ENCODE data around the gene LCE4A. TPM values are rescaled to one million over a fixed set of nuclear protein-coding genes. Genes with fewer than 3 reads are reported as not detected.

LCE4A gene
- total and polyA plus RNA-seq, 5 donors from 2014 or later = not detected

Other genes with a start within 250 kb of the LCE4A start
- not detected for gene LCE5A, start 197.4 kb upstream of the LCE4A start, total RNA-seq
- not detected for gene LCE5A, start 197.4 kb upstream of the LCE4A start, polyA plus RNA-seq
- gene CRCT1, start 193.7 kb upstream of the LCE4A start, total RNA-seq = not detected
- gene CRCT1, start 193.7 kb upstream of the LCE4A start, polyA plus RNA-seq = not detected
- not detected for gene LCE3E, start 141.4 kb upstream of the LCE4A start, total RNA-seq
- gene LCE3E, start 141.4 kb upstream of the LCE4A start, polyA plus RNA-seq = not detected
- not detected for gene LCE3D, start 127.6 kb upstream of the LCE4A start, total RNA-seq
- not detected for gene LCE3D, start 127.6 kb upstream of the LCE4A start, polyA plus RNA-seq
- not detected for gene LCE3C, start 107.9 kb upstream of the LCE4A start, total RNA-seq
- not detected for gene LCE3C, start 107.9 kb upstream of the LCE4A start, polyA plus RNA-seq
- gene LCE3B, start 94.3 kb upstream of the LCE4A start, total RNA-seq = not detected
- not detected for gene LCE3B, start 94.3 kb upstream of the LCE4A start, polyA plus RNA-seq
- gene LCE3A, start 85.1 kb upstream of the LCE4A start, total RNA-seq = not detected
- gene LCE3A, start 85.1 kb upstream of the LCE4A start, polyA plus RNA-seq = not detected
- not detected for gene LCE2D, start 44.8 kb upstream of the LCE4A start, total RNA-seq
- not detected for gene LCE2D, start 44.8 kb upstream of the LCE4A start, polyA plus RNA-seq
- not detected for gene LCE2C, start 32.9 kb upstream of the LCE4A start, total RNA-seq
- gene LCE2C, start 32.9 kb upstream of the LCE4A start, polyA plus RNA-seq = not detected
- not detected for gene LCE2B, start 22.0 kb upstream of the LCE4A start, total RNA-seq
- not detected for gene LCE2B, start 22.0 kb upstream of the LCE4A start, polyA plus RNA-seq
- gene LCE2A, start 9.8 kb upstream of the LCE4A start, total RNA-seq = not detected
- not detected for gene LCE2A, start 9.8 kb upstream of the LCE4A start, polyA plus RNA-seq
- not detected for gene KPRP, start 49.9 kb downstream of the LCE4A start, total RNA-seq
- not detected for gene KPRP, start 49.9 kb downstream of the LCE4A start, polyA plus RNA-seq
- not detected for gene LCE1F, start 67.0 kb downstream of the LCE4A start, total RNA-seq
- not detected for gene LCE1F, start 67.0 kb downstream of the LCE4A start, polyA plus RNA-seq
- gene LCE1E, start 78.1 kb downstream of the LCE4A start, total RNA-seq = not detected
- gene LCE1E, start 78.1 kb downstream of the LCE4A start, polyA plus RNA-seq = not detected
- gene LCE1D, start 88.6 kb downstream of the LCE4A start, total RNA-seq = not detected
- gene LCE1D, start 88.6 kb downstream of the LCE4A start, polyA plus RNA-seq = not detected
- gene LCE1C, start 98.5 kb downstream of the LCE4A start, total RNA-seq = not detected
- gene LCE1C, start 98.5 kb downstream of the LCE4A start, polyA plus RNA-seq = not detected
- not detected for gene LCE1B, start 103.8 kb downstream of the LCE4A start, total RNA-seq
- gene LCE1B, start 103.8 kb downstream of the LCE4A start, polyA plus RNA-seq = not detected
- not detected for gene LCE1A, start 119.3 kb downstream of the LCE4A start, total RNA-seq
- not detected for gene LCE1A, start 119.3 kb downstream of the LCE4A start, polyA plus RNA-seq
- not detected for gene LCE6A, start 134.7 kb downstream of the LCE4A start, total RNA-seq
- not detected for gene LCE6A, start 134.7 kb downstream of the LCE4A start, polyA plus RNA-seq
- not detected for gene LCE7A, start 151.8 kb downstream of the LCE4A start, total RNA-seq
- not detected for gene LCE7A, start 151.8 kb downstream of the LCE4A start, polyA plus RNA-seq
- not detected for gene SMCP, start 170.2 kb downstream of the LCE4A start, total RNA-seq
- not detected for gene SMCP, start 170.2 kb downstream of the LCE4A start, polyA plus RNA-seq
- not detected for gene IVL, start 200.4 kb downstream of the LCE4A start, total RNA-seq
- not detected for gene IVL, start 200.4 kb downstream of the LCE4A start, polyA plus RNA-seq
- gene SPRR5, start 239.0 kb downstream of the LCE4A start, total RNA-seq = not detected
- gene SPRR5, start 239.0 kb downstream of the LCE4A start, polyA plus RNA-seq = not detected